NT2/D1 (cell line): ENCODE data around the gene RBFOX2.
"Not testable (repeated sequence)": the region's sequence is repeated elsewhere in the genome, so short reads cannot be mapped to it uniquely, and the experiment has no call there.

ENCODE experiments used
- DNase-seq: peaks from one replicate; pipeline ENCODE4 v3.0.0-alpha.2; 2011; ENCODE audit warnings: low read depth, low spot score
- H3K27me3 ChIP-seq: 2 replicates; pipeline ENCODE4 v1.6.0; 2011; ENCODE audit warnings: mild to moderate bottlenecking; ENCODE audit not compliant: insufficient read length, insufficient read depth
- H3K36me3 ChIP-seq: 2 replicates; pipeline ENCODE4 v1.6.1; 2011; ENCODE audit warnings: mild to moderate bottlenecking, low read length, mixed read lengths; ENCODE audit not compliant: insufficient read depth, insufficient read length
- H3K4me1 ChIP-seq: 2 replicates; pipeline ENCODE4 v1.5.1; 2011; ENCODE audit not compliant: insufficient read depth, insufficient read length
- H3K4me3 ChIP-seq: 2 replicates; pipeline ENCODE4 v1.5.1; 2011; ENCODE audit warnings: low read depth; ENCODE audit not compliant: insufficient read length
- H3K9ac ChIP-seq: 2 replicates; pipeline ENCODE4 v1.6.0; 2011; ENCODE audit warnings: low read depth; ENCODE audit not compliant: insufficient read length
- H3K9me3 ChIP-seq: 2 replicates; pipeline ENCODE4 v1.5.1; 2011; ENCODE audit warnings: mild to moderate bottlenecking, low read length; ENCODE audit not compliant: insufficient read depth
- SUZ12 ChIP-seq: IDR thresholded peaks from 2 replicates; pipeline ENCODE4 v1.6.1; 2011; ENCODE audit not compliant: insufficient read length, insufficient read depth; ENCODE audit errors: extremely low read depth
- YY1 ChIP-seq: IDR thresholded peaks from 2 replicates; pipeline ENCODE4 v1.6.1; 2011; ENCODE audit not compliant: insufficient read length, insufficient read depth
- ZNF274 ChIP-seq: IDR thresholded peaks from 2 replicates; pipeline ENCODE4 v1.6.1; 2011; ENCODE audit warnings: mild to moderate bottlenecking, low read depth, low read length

Gene RBFOX2

DNA sequence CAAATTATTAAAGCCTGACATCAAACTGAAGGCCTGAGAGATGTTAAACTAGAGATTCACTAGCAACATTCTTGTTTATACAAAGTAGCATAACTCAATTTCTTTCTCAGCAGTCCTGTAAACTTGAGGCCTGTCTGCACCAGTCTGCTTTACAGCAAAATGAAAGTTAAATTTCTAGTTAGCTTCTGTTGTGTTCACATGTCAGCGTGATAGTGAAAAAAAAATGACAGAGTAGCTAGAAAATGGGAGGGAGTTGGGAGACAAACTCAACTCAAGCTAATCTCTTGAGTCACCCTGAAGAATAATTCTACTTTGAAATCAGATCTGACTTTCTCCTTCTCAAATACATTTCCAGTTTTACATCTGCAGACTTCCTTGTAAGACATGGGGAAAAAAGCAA, 6.5 kb downstream of the RBFOX2 start:
- no peaks in the 10 kb centered on the region for H3K4me1 ChIP-seq
- H3K36me3 ChIP-seq: peaks cover 13% of the 10 kb centered on the region
- H3K27me3 ChIP-seq: no peaks in the 10 kb centered on the region
- no peak overlapping the region for H3K4me3 ChIP-seq
- TF ChIP-seq ZNF274: no peak
- TF ChIP-seq YY1: no peak
- no peak for TF ChIP-seq SUZ12
- no peak overlapping the region for H3K9ac ChIP-seq
- no peak for DNase-seq
- no peaks in the 10 kb centered on the region for H3K9me3 ChIP-seq

DNA sequence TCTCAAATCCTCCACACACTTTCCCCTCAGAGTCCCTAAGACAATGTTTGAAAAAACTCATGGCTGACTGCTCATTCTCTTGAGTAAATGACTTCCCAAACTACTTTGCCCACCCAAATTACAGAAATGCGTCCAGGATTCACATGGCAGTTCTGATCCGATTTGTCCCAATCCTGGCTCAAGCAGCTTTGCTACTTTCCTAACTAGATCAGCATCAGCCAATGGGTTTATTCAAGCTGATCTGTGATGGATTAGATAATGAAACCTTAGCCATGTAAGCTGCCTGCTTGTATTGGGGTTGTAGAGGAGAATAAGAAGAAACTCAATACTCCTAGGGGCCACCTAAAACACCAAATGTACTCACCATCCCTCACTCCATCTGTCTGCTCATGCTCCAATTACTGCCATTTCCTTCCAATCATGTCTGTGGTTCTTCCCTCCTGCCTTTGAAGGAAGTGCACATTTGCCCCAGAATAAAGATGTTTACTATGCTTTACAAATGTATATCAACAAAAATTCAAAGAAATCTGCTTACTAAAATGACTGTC, 6.9 kb downstream of the RBFOX2 start:
- Histone ChIP-seq H3K36me3 (peaks cover 13% of the 10 kb centered on the region), H3K4me3 (no peak overlapping the region), H3K4me1 (no peaks in the 10 kb centered on the region), H3K9me3 (no peaks in the 10 kb centered on the region), H3K9ac (no peak overlapping the region), H3K27me3 (no peaks in the 10 kb centered on the region)
- TF ChIP-seq ZNF274 (no peak), SUZ12 (no peak), YY1 (no peak)
- no peak for DNase-seq

DNA sequence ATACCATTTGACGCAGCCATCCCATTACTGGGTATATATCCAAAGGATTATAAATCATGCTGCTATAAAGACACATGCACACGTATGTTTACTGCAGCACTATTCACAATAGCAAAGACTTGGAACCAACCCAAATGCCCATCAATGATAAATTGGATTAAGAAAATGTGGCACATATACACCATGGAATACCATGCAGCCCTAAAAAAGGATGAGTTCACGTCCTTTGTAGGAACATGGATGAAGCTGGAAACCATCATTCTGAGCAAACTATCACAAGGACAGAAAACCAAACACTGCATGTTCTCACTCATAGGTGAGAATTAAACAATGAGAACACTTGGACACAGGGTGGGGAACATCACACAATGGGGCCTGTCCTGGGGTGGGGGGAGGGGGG, 7.8 kb downstream of the RBFOX2 start:
- H3K9ac ChIP-seq, H3K4me1 ChIP-seq, H3K9me3 ChIP-seq, DNase-seq, H3K27me3 ChIP-seq, H3K4me3 ChIP-seq: not testable (repeated sequence)
- peaks cover 13% of the 10 kb centered on the region for H3K36me3 ChIP-seq

DNA sequence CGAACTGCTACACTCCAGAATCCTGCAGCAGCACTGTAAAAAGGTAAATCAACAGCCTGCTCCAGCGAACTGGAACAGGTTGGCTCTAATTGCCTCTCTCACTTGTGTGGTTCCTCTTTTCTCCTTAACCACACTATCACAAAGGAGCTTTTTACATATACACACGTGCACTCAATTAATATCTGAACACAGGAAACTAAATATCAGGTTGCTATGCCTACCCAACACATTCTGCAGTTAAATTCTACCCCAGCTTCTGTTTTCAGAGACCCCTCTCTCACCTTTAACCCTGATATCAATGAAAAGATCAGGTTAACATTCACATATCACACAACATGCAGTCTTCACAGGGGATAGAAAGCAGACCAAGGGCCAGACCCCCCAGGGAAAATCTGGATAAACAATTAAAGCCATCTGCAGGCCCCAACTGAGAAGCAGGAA, 11.0 kb downstream of the RBFOX2 start:
- H3K36me3 ChIP-seq: peaks cover 5% of the 10 kb centered on the region
- no peaks in the 10 kb centered on the region for H3K9me3 ChIP-seq
- DNase-seq: no peak
- no peak overlapping the region for H3K4me3 ChIP-seq
- H3K4me1 ChIP-seq: no peaks in the 10 kb centered on the region
- H3K9ac ChIP-seq: no peak overlapping the region
- no peaks in the 10 kb centered on the region for H3K27me3 ChIP-seq
- TF ChIP-seq SUZ12 (no peak), YY1 (no peak), ZNF274 (no peak)

DNA sequence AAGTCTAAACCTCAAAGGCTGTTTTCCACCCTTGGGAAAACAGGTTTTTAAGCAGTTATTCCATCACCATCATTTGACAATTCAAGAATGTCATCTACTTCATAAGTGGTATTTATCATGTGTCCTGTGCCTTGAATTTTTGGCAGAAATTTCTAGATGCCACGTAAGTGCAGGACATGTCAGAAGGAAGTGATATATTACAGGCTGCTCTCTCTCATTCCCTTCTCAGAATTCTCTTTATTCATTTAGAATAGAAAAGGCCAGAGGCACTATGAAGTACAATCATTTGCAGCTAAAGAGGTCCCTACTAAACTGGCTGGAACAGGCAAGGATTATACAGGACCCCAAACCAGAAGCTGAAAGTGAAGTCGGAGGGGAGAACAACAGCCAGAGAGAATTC, 11.9 kb downstream of the RBFOX2 start:
- Histone ChIP-seq H3K36me3 (peaks cover 4% of the 10 kb centered on the region), H3K9me3 (no peaks in the 10 kb centered on the region), H3K4me1 (no peaks in the 10 kb centered on the region), H3K4me3 (no peak overlapping the region), H3K9ac (no peak overlapping the region), H3K27me3 (no peaks in the 10 kb centered on the region)
- TF ChIP-seq ZNF274 (no peak), SUZ12 (no peak), YY1 (no peak)
- no peak for DNase-seq

DNA sequence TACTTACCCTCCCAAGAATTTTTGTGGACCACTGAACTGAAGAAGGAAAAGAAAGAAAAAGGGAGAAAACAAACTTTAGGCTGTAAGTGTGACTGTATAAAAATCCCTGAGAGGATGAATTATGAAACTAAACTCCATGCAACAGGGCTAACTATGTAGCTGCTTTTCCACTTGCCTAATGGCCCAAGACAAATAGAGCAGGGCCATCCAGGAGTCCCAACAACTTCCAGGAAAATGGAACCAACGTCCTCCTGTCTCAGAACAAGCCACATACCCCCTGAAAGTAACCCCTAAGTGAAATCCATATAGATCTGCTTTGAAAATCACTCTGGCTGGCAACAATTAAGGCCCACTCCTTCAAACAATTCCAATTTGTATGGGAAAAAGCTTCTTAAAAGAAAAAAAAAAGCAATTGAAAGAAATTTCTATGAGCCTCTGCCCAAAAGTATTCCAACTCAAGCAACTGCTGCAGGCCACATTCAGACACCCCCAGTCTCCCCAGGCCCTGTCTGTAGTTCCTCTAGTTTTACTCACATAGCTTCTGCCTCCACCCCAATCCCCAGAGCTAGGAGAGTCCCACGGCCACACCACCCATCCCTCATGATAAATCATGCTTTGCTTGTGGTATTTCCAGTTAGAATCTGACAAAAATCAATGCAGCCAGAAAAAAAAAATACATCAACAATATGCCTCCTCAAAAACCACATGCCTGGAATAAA, 12.7 kb downstream of the RBFOX2 start:
- TF ChIP-seq ZNF274 (no peak), SUZ12 (no peak), YY1 (no peak)
- Histone ChIP-seq H3K36me3 (no peaks in the 10 kb centered on the region), H3K9me3 (no peaks in the 10 kb centered on the region), H3K4me1 (no peaks in the 10 kb centered on the region), H3K9ac (no peak overlapping the region), H3K4me3 (no peak overlapping the region), H3K27me3 (no peaks in the 10 kb centered on the region)
- no peak for DNase-seq

DNA sequence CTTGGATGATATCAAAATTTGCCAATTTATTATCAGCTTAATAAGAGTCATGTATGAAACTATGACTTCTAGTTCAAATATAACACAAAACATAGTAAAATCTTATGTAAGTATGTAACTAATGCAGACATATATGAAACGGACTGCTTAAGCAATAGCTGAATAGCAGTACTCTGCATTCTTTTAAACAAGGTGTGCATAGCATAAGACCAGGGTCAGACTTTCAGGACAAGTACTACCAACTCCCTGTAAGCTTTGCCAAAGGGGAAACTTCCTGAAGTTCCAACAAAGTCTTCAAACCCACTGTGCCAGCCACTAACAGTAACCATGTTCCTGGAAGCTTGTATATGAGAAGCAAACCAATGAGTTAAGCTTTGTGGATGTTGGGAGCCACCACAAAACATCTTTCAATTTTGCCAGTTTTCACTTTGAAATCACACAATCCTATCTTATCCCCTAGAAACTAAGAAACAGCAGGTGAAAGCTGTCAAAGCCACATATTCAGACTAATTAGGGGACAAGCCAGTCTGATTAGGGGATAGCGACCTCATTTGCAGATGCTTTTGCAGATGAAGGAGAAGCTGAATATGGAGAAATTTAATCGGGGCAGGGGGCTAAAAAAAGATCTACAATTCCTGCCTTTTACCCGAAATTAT, 13.3 kb downstream of the RBFOX2 start:
- Histone ChIP-seq H3K9ac (no peak overlapping the region), H3K4me3 (no peak overlapping the region), H3K36me3 (no peaks in the 10 kb centered on the region), H3K9me3 (no peaks in the 10 kb centered on the region), H3K4me1 (no peaks in the 10 kb centered on the region), H3K27me3 (no peaks in the 10 kb centered on the region)
- no peak for TF ChIP-seq SUZ12
- TF ChIP-seq ZNF274: no peak
- TF ChIP-seq YY1: no peak
- no peak for DNase-seq
